Measurements from ENCODE around the gene TUBA8. TPM values are rescaled to one million over a fixed set of nuclear protein-coding genes. Genes with fewer than 3 reads are reported as not detected.
"Not testable (repeated sequence)": the region's sequence is repeated elsewhere in the genome, so short reads cannot be mapped to it uniquely, and the experiment has no call there.

TUBA8 gene
- total RNA-seq, 2 donors from 2014 or later = 2.3 to 27.0 TPM

GRCh38 chr22:18101536-18101935 lies 9.1 kb upstream of the TUBA8 start:
- ATAC-seq (no peak), DNase-seq (no peak)
- H3K4me3 Mint-ChIP-seq = no peak overlapping the region
- no peaks in the 10 kb centered on the region for H3K9me3 ChIP-seq (ENCODE audit: control insufficient read depth, low read length, poor library complexity, severe bottlenecking)
- H3K27me3 Mint-ChIP-seq = peaks cover 20% of the 10 kb centered on the region
- peaks cover 13% of the 10 kb centered on the region for H3K4me1 Mint-ChIP-seq
- no peak overlapping the region for H3K27ac Mint-ChIP-seq
- peaks cover 27% of the 10 kb centered on the region for H3K36me3 Mint-ChIP-seq (ENCODE audit: low read depth)

GRCh38 chr22:18103527-18104269 lies 6.9 kb upstream of the TUBA8 start:
- no peaks in the 10 kb centered on the region for H3K9me3 ChIP-seq (ENCODE audit: control insufficient read depth, low read length, poor library complexity, severe bottlenecking)
- ATAC-seq (no peak), DNase-seq (no peak)
- H3K27me3 Mint-ChIP-seq = peaks cover 20% of the 10 kb centered on the region
- H3K27ac Mint-ChIP-seq = no peak overlapping the region
- peaks cover 24% of the 10 kb centered on the region for H3K36me3 Mint-ChIP-seq (ENCODE audit: low read depth)
- peaks cover 10% of the 10 kb centered on the region for H3K4me1 Mint-ChIP-seq
- H3K4me3 Mint-ChIP-seq = no peak overlapping the region

GRCh38 chr22:18104566-18104965 lies 6.0 kb upstream of the TUBA8 start:
- ATAC-seq (no peak), DNase-seq (no peak)
- H3K4me1 Mint-ChIP-seq = peaks cover 11% of the 10 kb centered on the region
- H3K9me3 ChIP-seq (ENCODE audit: control insufficient read depth, low read length, poor library complexity, severe bottlenecking) = no peaks in the 10 kb centered on the region
- H3K27ac Mint-ChIP-seq = no peak overlapping the region
- no peak overlapping the region for H3K4me3 Mint-ChIP-seq
- H3K27me3 Mint-ChIP-seq = peaks cover 26% of the 10 kb centered on the region
- peaks cover 20% of the 10 kb centered on the region for H3K36me3 Mint-ChIP-seq (ENCODE audit: low read depth)

GRCh38 chr22:18105981-18106380 lies 4.6 kb upstream of the TUBA8 start:
- not testable (repeated sequence) for ATAC-seq; DNase-seq; H3K9me3 ChIP-seq (ENCODE audit: control insufficient read depth, low read length, poor library complexity, severe bottlenecking); H3K4me3 Mint-ChIP-seq
- H3K4me1 Mint-ChIP-seq = peaks cover 20% of the 10 kb centered on the region
- peak overlapping the region; percentile 71 for H3K27ac Mint-ChIP-seq
- peaks cover 20% of the 10 kb centered on the region for H3K36me3 Mint-ChIP-seq (ENCODE audit: low read depth)
- peaks cover 34% of the 10 kb centered on the region for H3K27me3 Mint-ChIP-seq

- DNase-seq; ATAC-seq; H3K27ac Mint-ChIP-seq; H3K9me3 ChIP-seq (ENCODE audit: control insufficient read depth, low read length, poor library complexity, severe bottlenecking): not testable (repeated sequence)
- Mint-ChIP-seq H3K4me3 (peak overlapping the region; percentile 45), H3K36me3 (ENCODE audit: low read depth) (peaks cover 18% of the 10 kb centered on the region), H3K27me3 (peaks cover 34% of the 10 kb centered on the region), H3K4me1 (peaks cover 19% of the 10 kb centered on the region)
These were observed 3.9 kb upstream of the TUBA8 start for GRCh38 chr22:18106550-18107341.

- Mint-ChIP-seq H3K4me3 (no peak overlapping the region), H3K36me3 (ENCODE audit: low read depth) (peaks cover 14% of the 10 kb centered on the region), H3K27ac (no peak overlapping the region), H3K27me3 (peaks cover 34% of the 10 kb centered on the region), H3K4me1 (peaks cover 19% of the 10 kb centered on the region)
- ATAC-seq = no peak
- H3K9me3 ChIP-seq (ENCODE audit: control insufficient read depth, low read length, poor library complexity, severe bottlenecking) = no peaks in the 10 kb centered on the region
- DNase-seq = no peak
These were observed 2.4 kb upstream of the TUBA8 start for GRCh38 chr22:18108187-18108586.

- DNase-seq = no peak
- peaks cover 22% of the 10 kb centered on the region for H3K27me3 Mint-ChIP-seq
- H3K36me3 Mint-ChIP-seq (ENCODE audit: low read depth) = peaks cover 11% of the 10 kb centered on the region
- H3K4me3 Mint-ChIP-seq = peak overlapping the region; percentile 87
- ATAC-seq = no peak
- no peaks in the 10 kb centered on the region for H3K9me3 ChIP-seq (ENCODE audit: control insufficient read depth, low read length, poor library complexity, severe bottlenecking)
- H3K4me1 Mint-ChIP-seq = peaks cover 27% of the 10 kb centered on the region
- H3K27ac Mint-ChIP-seq = no peak overlapping the region
These were observed 1.0 kb upstream of the TUBA8 start for GRCh38 chr22:18109410-18110193.

- no peak overlapping the region for H3K27ac Mint-ChIP-seq
- DNase-seq = no peak
- no peak for ATAC-seq
- peaks cover 14% of the 10 kb centered on the region for H3K27me3 Mint-ChIP-seq
- H3K4me1 Mint-ChIP-seq = peaks cover 28% of the 10 kb centered on the region
- H3K9me3 ChIP-seq (ENCODE audit: control insufficient read depth, low read length, poor library complexity, severe bottlenecking) = no peaks in the 10 kb centered on the region
- peak overlapping the region; percentile 87 for H3K4me3 Mint-ChIP-seq
- peaks cover 6% of the 10 kb centered on the region for H3K36me3 Mint-ChIP-seq (ENCODE audit: low read depth)
These were observed 547 bp downstream of the TUBA8 start for GRCh38 chr22:18110954-18111758.

- peak overlapping the region; percentile 87 for H3K4me3 Mint-ChIP-seq
- ATAC-seq = no peak
- peaks cover 6% of the 10 kb centered on the region for H3K36me3 Mint-ChIP-seq (ENCODE audit: low read depth)
These were observed 1.2 kb downstream of the TUBA8 start for GRCh38 chr22:18111759-18112330.

GRCh38 chr22:18112440-18112839 lies 1.8 kb downstream of the TUBA8 start:
- Mint-ChIP-seq H3K4me3 (no peak overlapping the region), H3K27me3 (peaks cover 14% of the 10 kb centered on the region), H3K36me3 (ENCODE audit: low read depth) (peaks cover 6% of the 10 kb centered on the region), H3K27ac (no peak overlapping the region), H3K4me1 (peaks cover 28% of the 10 kb centered on the region)
- DNase-seq (no peak), ATAC-seq (no peak)
- no peaks in the 10 kb centered on the region for H3K9me3 ChIP-seq (ENCODE audit: control insufficient read depth, low read length, poor library complexity, severe bottlenecking)

More at GRCh38 chr22:18111759-18112330, 1.2 kb downstream of the TUBA8 start:
- no peak overlapping the region for H3K27ac Mint-ChIP-seq
- no peak for DNase-seq
- peaks cover 14% of the 10 kb centered on the region for H3K27me3 Mint-ChIP-seq
- no peaks in the 10 kb centered on the region for H3K9me3 ChIP-seq (ENCODE audit: control insufficient read depth, low read length, poor library complexity, severe bottlenecking)
- peaks cover 28% of the 10 kb centered on the region for H3K4me1 Mint-ChIP-seq

- DNase-seq = no peak
- H3K4me3 Mint-ChIP-seq = peak overlapping the region; percentile 66
These were observed 3.2 kb downstream of the TUBA8 start for GRCh38 chr22:18113680-18114394.

GRCh38 chr22:18114495-18114894 lies 3.9 kb downstream of the TUBA8 start:
- DNase-seq = no peak
- Mint-ChIP-seq H3K4me1 (peaks cover 32% of the 10 kb centered on the region), H3K36me3 (ENCODE audit: low read depth) (peaks cover 6% of the 10 kb centered on the region), H3K4me3 (peak overlapping the region; percentile 66), H3K27ac (peak overlapping the region; percentile 66), H3K27me3 (peaks cover 8% of the 10 kb centered on the region)
- H3K9me3 ChIP-seq (ENCODE audit: control insufficient read depth, low read length, poor library complexity, severe bottlenecking) = no peaks in the 10 kb centered on the region
- no peak for ATAC-seq

More at GRCh38 chr22:18113680-18114394, 3.2 kb downstream of the TUBA8 start:
- Mint-ChIP-seq H3K36me3 (ENCODE audit: low read depth) (peaks cover 6% of the 10 kb centered on the region), H3K4me1 (peaks cover 31% of the 10 kb centered on the region), H3K27me3 (peaks cover 14% of the 10 kb centered on the region), H3K27ac (peak overlapping the region; percentile 66)
- ATAC-seq = no peak
- H3K9me3 ChIP-seq (ENCODE audit: control insufficient read depth, low read length, poor library complexity, severe bottlenecking) = no peaks in the 10 kb centered on the region
